Ishikawa (cell line): ENCODE results near the gene KRTAP5-1.

Source experiments
- EP300 ChIP-seq: IDR thresholded peaks from 2 replicates; pipeline ENCODE4 v1.6.1; 2012; ENCODE audit warnings: borderline replicate concordance
- MAX ChIP-seq: IDR thresholded peaks from 2 replicates; pipeline ENCODE4 v1.6.1; 2012
- RAD21 ChIP-seq: IDR thresholded peaks from 2 replicates; pipeline ENCODE4 v1.6.1; 2012; ENCODE audit warnings: low read depth
- TAF1 ChIP-seq: IDR thresholded peaks from 2 replicates; pipeline ENCODE4 v1.6.1; 2012; ENCODE audit warnings: low read depth, mild to moderate bottlenecking
- YY1 ChIP-seq: IDR thresholded peaks from 2 replicates; pipeline ENCODE4 v1.6.1; 2012; ENCODE audit warnings: low read depth
- ZBTB7A ChIP-seq: IDR thresholded peaks from 2 replicates; pipeline ENCODE4 v1.6.1; 2012; ENCODE audit warnings: low read depth

GRCh38 chr11:1555713-1556153 is 29.4 kb downstream of the KRTAP5-1 start:
- TF ChIP-seq ZBTB7A (no peak), RAD21 (no peak), EP300 (no peak), TAF1 (no peak), MAX (no peak), YY1 (no peak)
